Right renal cortex interstitium (tissue), 3 donors: Measurements from ENCODE around the gene ZBTB14. TPM values are rescaled to one million over a fixed set of nuclear protein-coding genes. Genes with fewer than 3 reads are reported as not detected.

ENCODE experiments used
- DNase-seq, 3 donors: peaks; one replicate each; pipeline ENCODE4 v3.0.0-alpha.2; 2013; ENCODE audit warnings: low read depth in 3 of 3, low spot score in 2 of 3
- polyA plus RNA-seq, 3 donors: library from polyadenylated mRNA; unstranded; fragments of 120-200 nt; gene quantifications; one replicate each; pipeline ENCODE4 v1.2.1, GENCODE V29; 2013; ENCODE audit not compliant: insufficient read length in 3 of 3

Gene ZBTB14
- polyA plus RNA-seq, 3 donors: 24.7 to 25.6 (median 25.5) TPM

GRCh38 chr18:5294457-5295230 lies 882 bp downstream of the ZBTB14 start:
- DNase-seq: peak in 2 of 3 donors; percentile 42 to 44

GRCh38 chr18:5294113-5294456 lies 1.4 kb downstream of the ZBTB14 start:
- no peak for DNase-seq

- DNase-seq: no peak
These were observed 7.0 kb downstream of the ZBTB14 start for GRCh38 chr18:5288517-5288935.

GRCh38 chr18:5287854-5288253 lies 7.7 kb downstream of the ZBTB14 start:
- no peak for DNase-seq

GRCh38 chr18:5286525-5286924 lies 9.0 kb downstream of the ZBTB14 start:
- DNase-seq: no peak

- no peak for DNase-seq
These were observed 10.2 kb downstream of the ZBTB14 start for GRCh38 chr18:5285326-5285725.

- DNase-seq: no peak
These were observed 10.7 kb downstream of the ZBTB14 start for GRCh38 chr18:5284808-5285207.

- DNase-seq: no peak
These were observed 12.8 kb downstream of the ZBTB14 start for GRCh38 chr18:5282770-5283169.

GRCh38 chr18:5276947-5277346 lies 18.6 kb downstream of the ZBTB14 start:
- DNase-seq: no peak

- DNase-seq: no peak
These were observed 19.7 kb downstream of the ZBTB14 start for GRCh38 chr18:5275872-5276271.

GRCh38 chr18:5268874-5269273 lies 26.7 kb downstream of the ZBTB14 start:
- no peak for DNase-seq

GRCh38 chr18:5266721-5267120 lies 28.8 kb downstream of the ZBTB14 start:
- DNase-seq: no peak

- no peak for DNase-seq
These were observed 41.6 kb downstream of the ZBTB14 start for GRCh38 chr18:5253910-5254309.

- DNase-seq: no peak
These were observed 44.4 kb downstream of the ZBTB14 start for GRCh38 chr18:5251117-5251516.

GRCh38 chr18:5250603-5251002 lies 44.9 kb downstream of the ZBTB14 start:
- DNase-seq: no peak

- no peak for DNase-seq
These were observed 50.6 kb downstream of the ZBTB14 start for GRCh38 chr18:5244941-5245340.

GRCh38 chr18:5239447-5239846 lies 56.1 kb downstream of the ZBTB14 start:
- no peak for DNase-seq

Other genes starting within 250 kb of the ZBTB14 start
- not detected for gene AKAIN1, start 98.5 kb downstream of the ZBTB14 start, polyA plus RNA-seq
- 10 to 100 TPM; 56.9 to 71.6 (median 58.0) TPM for gene EPB41L3, start 248.3 kb upstream of the ZBTB14 start, polyA plus RNA-seq